ENCODE measurements around the gene DAB2IP.

The DAB2IP gene

GRCh38 chr9:121634329-121635261, 16.8 kb upstream of the DAB2IP start:
- no peak overlapping the region for H3K4me3 ChIP-seq (ENCODE audit: low read depth, low read length)
- peak; percentile 66 for TF ChIP-seq CTCF (conservative IDR thresholded peaks at IDR 0.05; ENCODE audit: low read depth, low read length)
- DNase-seq (ENCODE audit: low read depth) = peak; percentile 28

- no peak overlapping the region for H3K4me3 ChIP-seq (ENCODE audit: low read depth, low read length)
- no peak for DNase-seq (ENCODE audit: low read depth)
Observed at GRCh38 chr9:121635300-121635876, 16.0 kb upstream of the DAB2IP start.

GRCh38 chr9:121636341-121636865, 15.0 kb upstream of the DAB2IP start:
- no peak for TF ChIP-seq CTCF (conservative IDR thresholded peaks at IDR 0.05; ENCODE audit: low read depth, low read length)
- peak; percentile 28 for DNase-seq (ENCODE audit: low read depth)

More at GRCh38 chr9:121635300-121635876, 16.0 kb upstream of the DAB2IP start:
- no peak for TF ChIP-seq CTCF (conservative IDR thresholded peaks at IDR 0.05; ENCODE audit: low read depth, low read length)

GRCh38 chr9:121636978-121637712, 14.3 kb upstream of the DAB2IP start:
- no peak overlapping the region for H3K4me3 ChIP-seq (ENCODE audit: low read depth, low read length)
- no peak for DNase-seq (ENCODE audit: low read depth)
- no peak for TF ChIP-seq CTCF (conservative IDR thresholded peaks at IDR 0.05; ENCODE audit: low read depth, low read length)

More at GRCh38 chr9:121636341-121636865, 15.0 kb upstream of the DAB2IP start:
- H3K4me3 ChIP-seq (ENCODE audit: low read depth, low read length) = no peak overlapping the region

GRCh38 chr9:121637713-121638220, 13.7 kb upstream of the DAB2IP start:
- H3K4me3 ChIP-seq (ENCODE audit: low read depth, low read length) = no peak overlapping the region
- no peak for DNase-seq (ENCODE audit: low read depth)
- TF ChIP-seq CTCF (conservative IDR thresholded peaks at IDR 0.05; ENCODE audit: low read depth, low read length) = no peak

GRCh38 chr9:121638399-121638798, 13.0 kb upstream of the DAB2IP start:
- TF ChIP-seq CTCF (conservative IDR thresholded peaks at IDR 0.05; ENCODE audit: low read depth, low read length) = no peak
- DNase-seq (ENCODE audit: low read depth) = no peak
- H3K4me3 ChIP-seq (ENCODE audit: low read depth, low read length) = no peak overlapping the region

Measured in choroid plexus epithelial cell (primary cell).